KOPT-K1 (cell line): Measurements from ENCODE around the gene THAP4.
"Not testable (repeated sequence)": the region's sequence is repeated elsewhere in the genome, so short reads cannot be mapped to it uniquely, and the experiment has no call there.

Experiments used
- H3K27ac ChIP-seq: fragments of 200-600 bp; sonication (generic); 2 replicates; pipeline ENCODE4 v1.5.1; 2016; ENCODE audit warnings: antibody characterized with exemption, mild to moderate bottlenecking, low read depth, low read length; ENCODE audit not compliant: poor library complexity, severe bottlenecking
- H3K36me3 ChIP-seq: fragments of 200-600 bp; sonication (generic); 2 replicates; pipeline ENCODE4 v1.5.1; 2017; ENCODE audit warnings: antibody characterized with exemption, mild to moderate bottlenecking, low read length, moderate library complexity; ENCODE audit not compliant: insufficient read depth
- H3K9me3 ChIP-seq: fragments of 200-600 bp; sonication (generic); 2 replicates; pipeline ENCODE4 v1.5.1; 2017; ENCODE audit warnings: antibody characterized with exemption, low read length, mild to moderate bottlenecking; ENCODE audit not compliant: insufficient read depth, poor library complexity, severe bottlenecking

THAP4 gene

DNA sequence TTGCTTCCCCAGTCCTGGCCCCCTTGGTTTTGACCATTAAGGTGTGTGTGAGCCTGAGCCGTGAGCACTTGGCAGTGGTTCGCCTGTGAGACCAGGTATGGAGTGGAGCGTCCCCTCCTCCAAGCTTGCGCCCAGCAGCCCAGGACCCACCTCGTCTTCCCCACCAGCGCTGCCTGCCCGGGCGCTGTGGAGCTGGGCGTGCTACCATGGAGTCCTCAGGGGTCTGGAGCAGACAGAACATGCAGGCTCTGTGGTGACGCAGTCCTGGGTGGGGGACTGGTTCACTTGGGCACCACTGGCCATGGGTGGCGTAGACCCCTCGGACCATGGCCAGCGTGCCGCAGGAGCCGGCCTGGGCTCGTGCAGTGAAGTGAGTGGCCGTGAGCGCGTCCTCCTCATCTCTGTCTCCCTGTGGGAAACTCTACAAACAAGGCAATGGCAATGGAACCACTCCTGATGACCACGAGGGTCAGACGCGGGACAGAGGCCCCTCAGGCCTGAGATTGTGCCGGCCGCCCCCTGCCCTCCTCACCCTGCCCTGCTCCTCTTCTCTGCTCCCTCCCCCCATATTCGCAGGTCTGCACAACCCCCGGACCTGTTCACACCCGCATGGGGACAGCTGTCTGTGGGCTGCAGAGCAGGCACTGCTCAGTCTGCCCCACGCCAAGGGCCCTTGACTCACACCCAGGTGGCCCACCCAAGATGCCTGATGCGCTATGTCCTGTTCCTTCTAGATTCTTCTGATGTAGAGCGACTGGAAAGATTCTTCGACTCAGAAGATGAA, 34.7 kb upstream of the THAP4 start:
- peaks cover 94% of the 10 kb centered on the region for H3K36me3 ChIP-seq
- H3K27ac ChIP-seq = no peak overlapping the region
- H3K9me3 ChIP-seq = no peaks in the 10 kb centered on the region

DNA sequence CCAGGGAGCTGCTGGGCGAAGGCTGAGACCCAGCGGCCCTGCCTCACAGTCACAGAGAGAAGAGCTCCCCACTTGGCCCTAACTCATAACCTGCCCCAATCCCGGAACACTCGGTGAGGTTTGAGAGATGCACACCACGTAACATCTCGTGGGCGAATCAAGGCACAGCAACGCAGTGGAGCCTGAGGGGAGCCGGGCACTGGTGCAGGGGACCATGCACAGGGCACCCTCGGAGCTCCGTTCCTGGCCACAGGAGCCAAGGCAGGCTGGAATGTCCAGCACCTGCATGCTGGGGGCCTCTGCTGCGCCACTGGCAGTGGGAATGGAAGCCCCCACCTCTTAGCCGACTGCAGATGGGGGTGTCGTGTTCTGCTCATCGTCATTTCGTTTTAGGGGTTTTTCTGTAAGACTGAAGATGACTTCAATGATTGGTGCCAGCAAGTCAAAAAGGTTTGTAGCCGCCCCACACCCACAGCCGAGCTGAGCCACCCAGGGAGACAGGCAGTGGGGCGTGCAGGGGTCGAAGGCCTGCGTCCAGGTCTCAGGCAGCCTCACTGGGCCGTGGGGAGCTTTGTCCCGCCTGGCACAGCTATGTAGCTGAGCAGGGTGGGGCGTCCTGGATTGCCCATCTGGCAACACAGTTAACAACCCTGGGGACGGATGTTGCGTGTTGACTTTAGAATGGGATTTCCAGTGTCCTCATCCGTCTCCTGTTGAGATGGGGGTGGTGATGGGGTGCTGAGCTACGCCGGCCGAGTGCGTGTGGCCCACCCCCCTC, 33.6 kb upstream of the THAP4 start:
- peaks cover 90% of the 10 kb centered on the region for H3K36me3 ChIP-seq
- H3K27ac ChIP-seq = no peak overlapping the region
- H3K9me3 ChIP-seq = no peaks in the 10 kb centered on the region

DNA sequence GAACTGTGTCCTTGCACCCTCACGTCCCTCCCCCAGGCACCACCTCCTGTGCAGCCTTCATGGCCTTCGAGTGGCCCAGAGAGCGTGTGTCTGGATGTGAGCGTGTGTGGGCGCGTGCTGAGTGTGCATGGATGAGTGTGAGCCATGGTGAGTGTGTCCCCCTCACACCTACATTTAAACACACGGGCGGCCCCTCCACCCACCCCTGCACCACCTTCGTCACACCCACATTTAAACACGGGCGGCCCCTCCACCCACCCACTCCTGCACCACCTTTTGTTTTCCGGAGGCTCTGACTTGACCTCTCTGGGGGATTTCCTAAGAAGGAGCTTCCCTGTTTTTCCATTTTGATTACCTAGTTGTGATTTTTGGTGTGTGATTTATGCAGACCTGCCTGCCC, 31.9 kb upstream of the THAP4 start:
- Histone ChIP-seq H3K36me3 (peaks cover 75% of the 10 kb centered on the region), H3K9me3 (no peaks in the 10 kb centered on the region), H3K27ac (no peak overlapping the region)

DNA sequence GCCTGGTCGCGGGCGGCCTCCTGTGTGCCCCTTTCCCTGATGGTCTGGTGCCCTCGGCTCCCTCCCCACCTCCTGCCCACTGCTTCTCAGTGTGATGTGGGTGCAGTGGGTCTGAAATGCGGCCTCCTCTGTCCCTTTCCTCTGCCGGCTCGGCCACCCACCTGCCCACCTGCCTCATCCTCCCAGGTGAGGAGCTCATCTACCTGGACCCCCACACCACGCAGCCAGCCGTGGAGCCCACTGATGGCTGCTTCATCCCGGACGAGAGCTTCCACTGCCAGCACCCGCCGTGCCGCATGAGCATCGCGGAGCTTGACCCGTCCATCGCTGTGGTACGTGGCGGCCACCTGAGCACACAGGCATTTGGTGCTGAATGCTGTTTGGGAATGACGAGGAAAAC, 31.4 kb upstream of the THAP4 start:
- H3K36me3 ChIP-seq = peaks cover 74% of the 10 kb centered on the region
- H3K9me3 ChIP-seq = no peaks in the 10 kb centered on the region
- H3K27ac ChIP-seq = no peak overlapping the region

DNA sequence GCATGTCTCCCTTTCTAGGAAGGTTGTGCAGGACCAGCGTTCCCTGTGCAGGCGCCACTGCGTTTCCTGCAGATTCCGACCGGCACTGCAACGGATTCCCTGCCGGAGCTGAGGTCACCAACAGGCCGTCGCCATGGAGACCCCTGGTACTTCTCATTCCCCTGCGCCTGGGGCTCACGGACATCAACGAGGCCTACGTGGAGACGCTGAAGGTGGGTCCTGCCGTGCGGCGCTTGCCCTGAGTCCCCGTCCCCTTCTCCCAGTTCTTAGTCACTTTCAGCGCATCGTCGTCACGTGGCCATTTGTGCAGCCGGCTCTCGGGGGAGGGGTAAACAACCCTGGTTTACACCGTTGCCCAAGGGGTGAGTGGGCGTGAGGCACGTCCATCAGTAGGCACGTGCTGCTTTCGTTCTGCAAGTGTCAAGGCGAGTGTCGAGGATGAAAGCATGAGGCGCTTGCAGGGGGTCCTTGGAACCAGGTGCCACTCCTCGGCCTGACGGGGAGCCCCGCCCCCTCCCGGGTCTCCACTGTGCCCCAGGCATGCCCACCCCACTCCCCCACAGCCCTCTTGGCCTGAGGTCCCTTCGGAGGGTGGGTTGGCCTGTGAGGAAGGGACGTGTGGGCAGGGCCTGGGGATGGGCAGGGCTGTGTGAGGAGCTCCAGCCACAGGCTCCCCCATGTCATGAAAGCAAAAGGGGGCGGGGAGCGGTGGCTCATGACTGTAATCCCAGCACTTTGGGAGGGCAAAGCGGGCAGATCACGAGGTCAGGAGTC, 29.9 kb upstream of the THAP4 start:
- Histone ChIP-seq H3K36me3 (peaks cover 67% of the 10 kb centered on the region), H3K27ac (no peak overlapping the region), H3K9me3 (no peaks in the 10 kb centered on the region)

DNA sequence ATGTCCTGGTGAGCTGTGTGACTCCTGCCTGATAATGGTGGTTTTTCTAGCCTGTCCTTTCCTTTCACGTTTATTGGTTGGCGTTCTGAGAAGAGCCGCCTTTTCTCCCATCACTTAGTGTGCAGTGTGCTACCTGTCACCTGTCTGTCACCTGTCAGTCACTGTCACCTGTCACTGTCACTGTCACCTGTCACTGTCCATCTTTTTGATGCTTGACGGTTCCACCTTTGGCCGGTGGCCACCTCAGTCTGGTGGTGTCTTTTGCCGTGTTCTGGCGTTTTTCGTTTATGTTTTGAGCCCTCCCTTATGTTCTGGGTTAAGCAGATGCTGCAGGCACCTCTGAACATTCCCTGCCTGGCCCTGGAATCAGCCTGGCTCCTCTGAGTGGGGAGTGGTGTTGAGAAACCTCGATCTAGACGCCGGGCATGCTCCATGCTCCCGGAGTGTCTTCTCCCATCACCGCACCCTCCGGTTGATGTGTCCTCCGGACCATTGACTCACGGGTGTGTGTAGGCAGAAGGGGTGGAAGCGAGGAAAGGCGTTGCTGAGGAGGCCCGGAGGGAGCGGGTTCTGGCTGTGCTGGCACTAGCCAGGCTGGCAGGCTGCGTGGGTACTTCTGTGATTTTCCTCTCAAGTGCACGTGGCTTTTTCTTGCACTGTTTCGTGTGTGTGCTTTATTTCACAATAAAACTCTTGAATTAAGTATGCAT, 28.9 kb upstream of the THAP4 start:
- Histone ChIP-seq H3K27ac (no peak overlapping the region), H3K9me3 (no peaks in the 10 kb centered on the region), H3K36me3 (peaks cover 67% of the 10 kb centered on the region)

DNA sequence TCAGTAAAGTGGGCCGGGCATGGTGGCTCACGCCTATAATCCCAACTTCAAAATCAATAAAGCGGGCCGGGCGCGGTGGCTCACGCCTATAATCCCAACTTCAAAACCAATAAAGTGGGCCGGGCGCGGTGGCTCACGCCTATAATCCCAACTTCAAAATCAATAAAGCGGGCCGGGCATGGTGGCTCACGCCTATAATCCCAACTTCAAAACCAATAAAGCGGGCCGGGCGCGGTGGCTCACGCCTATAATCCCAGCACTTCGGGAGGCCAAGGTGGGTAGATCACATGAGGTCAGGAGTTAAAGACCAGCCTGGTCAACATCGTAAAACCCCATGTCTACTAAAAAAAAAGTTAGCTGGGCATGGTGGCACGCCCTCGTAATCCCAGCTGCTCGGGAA, 25.8 kb upstream of the THAP4 start:
- H3K27ac ChIP-seq, H3K9me3 ChIP-seq: not testable (repeated sequence)
- H3K36me3 ChIP-seq = peaks cover 67% of the 10 kb centered on the region

DNA sequence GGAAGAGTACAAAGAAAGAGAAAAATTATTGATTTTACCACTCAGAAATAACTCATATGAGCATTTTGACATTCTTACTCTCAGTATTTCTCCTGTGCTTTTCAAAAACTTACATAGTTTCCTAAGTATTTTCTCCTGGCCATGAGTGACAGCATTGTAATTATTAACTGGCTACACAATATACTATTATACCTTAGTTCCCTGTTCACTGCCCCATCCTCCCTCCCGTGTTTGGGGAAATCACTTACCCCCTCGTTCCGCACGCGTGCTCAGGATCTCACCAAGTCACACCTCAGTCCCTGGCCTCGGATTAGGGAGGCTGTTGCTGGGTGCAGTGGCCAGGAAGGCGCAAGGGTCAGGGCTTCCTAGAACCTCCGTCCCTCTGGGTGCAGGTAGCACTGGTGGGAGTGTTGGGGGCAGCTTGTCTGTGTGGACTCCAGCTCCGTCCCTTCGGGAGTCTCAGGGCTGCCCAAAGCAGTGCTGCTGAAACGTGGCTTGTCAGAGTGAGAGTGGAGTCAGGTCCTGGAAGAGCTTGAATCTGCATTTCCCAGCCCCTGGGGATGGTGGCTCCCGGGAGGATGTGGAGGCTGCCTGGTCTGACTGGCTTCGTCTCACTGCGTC, 23.7 kb upstream of the THAP4 start:
- Histone ChIP-seq H3K9me3 (no peaks in the 10 kb centered on the region), H3K36me3 (peaks cover 65% of the 10 kb centered on the region), H3K27ac (no peak overlapping the region)

DNA sequence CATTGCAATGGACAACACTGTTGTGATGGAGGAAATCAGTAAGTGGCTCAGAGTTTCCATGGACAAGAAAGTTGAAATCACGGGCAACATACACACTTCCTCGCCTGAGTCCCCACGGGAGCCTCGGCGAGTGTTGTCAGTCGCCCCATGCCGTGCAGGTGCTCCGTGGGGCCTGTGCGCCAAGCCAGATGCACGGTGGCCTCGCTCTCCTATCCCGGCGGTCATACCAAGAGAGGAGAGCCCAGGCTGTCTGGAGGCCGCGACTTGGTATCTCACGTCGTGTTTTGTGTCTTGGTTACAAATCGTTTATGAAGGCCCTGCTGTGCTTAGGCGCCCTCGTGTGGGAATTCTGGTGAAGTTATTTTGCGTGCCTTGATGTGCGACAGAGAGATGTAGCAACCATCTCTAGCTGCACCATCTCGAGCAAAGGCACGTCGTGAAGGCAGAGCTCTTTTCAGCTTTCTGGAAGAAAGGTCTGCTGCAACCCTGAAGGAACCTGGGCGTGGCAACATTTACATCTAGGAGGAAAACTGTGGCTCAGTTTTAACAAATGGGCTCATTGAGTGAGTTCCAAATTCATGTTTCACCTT, 22.3 kb upstream of the THAP4 start:
- Histone ChIP-seq H3K9me3 (no peaks in the 10 kb centered on the region), H3K27ac (no peak overlapping the region), H3K36me3 (peaks cover 79% of the 10 kb centered on the region)

DNA sequence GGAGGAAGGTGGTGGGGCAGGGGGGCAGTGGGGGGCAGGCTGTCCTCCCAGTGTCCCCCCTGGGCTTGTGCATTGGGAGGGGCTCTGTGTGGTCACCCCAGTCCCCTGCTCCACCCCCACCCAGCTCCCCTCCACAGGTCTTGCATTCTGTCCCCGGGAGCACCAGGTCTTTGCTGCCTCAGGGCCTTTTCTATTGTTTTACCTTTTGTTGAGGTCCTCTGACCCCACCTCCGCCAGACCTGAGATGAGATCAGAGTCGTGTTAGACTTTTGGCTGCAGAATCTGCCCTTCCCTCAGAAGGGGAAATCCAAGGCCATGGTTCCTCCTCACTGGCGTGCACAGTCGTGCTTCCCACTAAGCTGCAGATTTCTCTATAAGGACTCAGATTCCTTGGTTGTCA, 21.3 kb upstream of the THAP4 start:
- Histone ChIP-seq H3K9me3 (no peaks in the 10 kb centered on the region), H3K36me3 (peaks cover 88% of the 10 kb centered on the region), H3K27ac (no peak overlapping the region)

DNA sequence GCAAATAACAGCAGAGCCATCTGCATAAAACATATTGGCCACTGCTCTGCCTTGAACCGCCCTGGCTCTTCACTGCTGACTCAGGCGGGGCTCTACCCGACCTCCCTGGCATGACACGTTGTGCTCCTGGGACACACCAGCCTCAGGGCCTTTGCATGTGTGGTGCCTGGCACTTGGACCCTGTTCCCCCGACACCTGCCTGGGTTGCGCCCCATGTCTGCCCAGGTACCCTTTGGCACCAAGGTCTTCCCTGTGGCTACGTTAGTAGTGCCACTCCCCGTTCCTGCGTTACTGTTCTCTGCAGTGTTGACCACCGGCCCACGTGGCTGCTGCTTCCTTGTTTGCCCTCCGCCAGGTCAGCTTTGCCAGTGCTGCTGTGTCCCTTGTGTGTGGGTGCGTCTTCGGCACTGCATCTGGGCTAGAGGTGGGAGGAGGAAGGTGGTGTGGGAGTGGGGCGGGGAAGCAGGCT, 20.9 kb upstream of the THAP4 start:
- peaks cover 93% of the 10 kb centered on the region for H3K36me3 ChIP-seq
- no peak overlapping the region for H3K27ac ChIP-seq
- no peaks in the 10 kb centered on the region for H3K9me3 ChIP-seq

DNA sequence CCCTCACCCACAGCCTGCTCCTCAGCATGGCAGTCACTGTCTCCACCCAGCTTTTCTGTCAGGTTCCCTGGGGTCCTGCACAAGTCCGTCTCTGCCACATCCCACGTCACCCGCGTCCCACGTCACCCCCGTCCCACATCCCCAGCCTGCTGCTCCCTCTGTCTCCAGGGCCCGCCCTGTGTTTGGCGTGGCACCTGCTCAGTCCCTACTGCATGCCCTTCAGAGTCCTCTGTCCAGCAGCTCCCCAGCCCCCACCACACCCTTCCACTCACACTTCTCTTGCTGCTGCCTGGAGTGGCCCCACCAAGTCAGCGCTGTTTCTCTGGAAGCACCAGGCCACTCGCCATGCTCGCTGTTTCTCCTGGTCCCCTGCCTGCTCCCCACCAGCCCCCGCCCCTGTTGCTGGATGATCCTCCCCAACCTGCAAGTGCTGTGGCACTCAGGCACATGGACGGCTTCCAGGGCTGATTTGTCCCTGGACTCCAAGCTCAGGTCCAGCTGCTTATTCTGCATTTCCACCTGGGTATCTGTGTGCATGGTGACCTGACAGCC, 19.3 kb upstream of the THAP4 start:
- Histone ChIP-seq H3K9me3 (no peaks in the 10 kb centered on the region), H3K36me3 (peaks cover 95% of the 10 kb centered on the region), H3K27ac (no peak overlapping the region)

DNA sequence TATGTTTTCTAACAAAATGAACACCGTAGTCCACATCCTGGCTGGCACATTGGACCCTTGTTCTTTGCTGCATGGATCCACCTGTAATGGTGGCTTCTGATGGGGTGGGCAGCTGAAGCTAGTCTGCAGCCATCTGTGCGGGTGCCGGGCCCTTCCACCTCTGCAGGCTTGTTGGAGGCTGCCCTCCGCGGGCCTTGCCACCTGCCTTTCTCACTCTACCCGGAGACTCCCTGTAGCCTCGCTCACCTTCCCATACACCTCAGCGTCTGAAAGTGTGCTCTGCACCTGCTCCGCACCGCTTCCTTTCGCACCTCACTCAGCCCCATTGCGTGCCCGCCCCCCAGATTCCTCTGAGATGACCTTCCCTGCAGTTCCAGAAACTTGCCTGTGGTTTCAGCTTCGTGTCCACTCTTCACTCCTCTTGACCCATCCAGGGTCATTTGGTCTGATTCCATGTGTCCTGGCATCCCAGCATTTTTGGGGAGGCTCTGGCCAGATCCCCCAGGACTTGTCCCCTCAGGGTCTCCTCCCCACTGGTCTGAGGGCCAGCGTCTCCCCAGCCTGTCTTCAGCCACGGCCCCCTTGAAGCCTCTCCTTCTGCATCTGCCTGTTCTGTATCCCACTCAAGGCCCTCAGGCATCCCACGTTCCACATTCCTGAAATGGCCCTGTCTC, 18.7 kb upstream of the THAP4 start:
- H3K36me3 ChIP-seq = peaks cover 94% of the 10 kb centered on the region
- no peak overlapping the region for H3K27ac ChIP-seq
- H3K9me3 ChIP-seq = no peaks in the 10 kb centered on the region
